ENCODE measurements around the gene SAMD3.

DNA sequence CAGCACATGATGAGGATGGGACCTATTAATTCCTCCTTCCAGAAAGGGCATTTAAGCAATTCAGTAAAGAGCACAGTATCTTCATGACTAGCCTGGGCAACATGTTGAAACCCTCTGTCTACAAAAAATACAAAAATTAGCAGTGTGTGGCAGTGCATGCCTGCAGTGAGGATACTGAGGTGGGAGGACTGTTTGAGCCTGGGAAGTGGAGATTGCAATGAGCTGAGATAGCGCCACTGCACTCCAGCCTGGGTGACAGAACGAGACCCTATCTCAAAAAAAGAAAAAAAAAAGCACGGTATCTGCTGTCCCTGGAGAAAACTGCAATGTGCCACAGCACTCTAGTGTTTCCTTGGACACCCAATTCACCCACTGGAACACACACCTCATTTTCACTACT is 18.4 kb downstream of the SAMD3 start:
- TF ChIP-seq HDAC2 (IDR thresholded peaks at IDR 0.05; ENCODE audit: borderline replicate concordance in 1 of 2, low read depth in 2 of 2, low read length in 2 of 2) (no peak), MAFK (IDR thresholded peaks at IDR 0.05; ENCODE audit: low read depth, low read length) (no peak), EP300 (IDR thresholded peaks at IDR 0.05; ENCODE audit: borderline replicate concordance in 1 of 2, low read depth in 2 of 2, low read length in 2 of 2) (no peak), RAD21 (IDR thresholded peaks at IDR 0.05 in 1 of 2, conservative IDR thresholded peaks at IDR 0.05 in 1 of 2; ENCODE audit: low read depth in 2 of 2, low read length in 2 of 2) (no peak), EZH2 (IDR thresholded peaks at IDR 0.05; ENCODE audit: low read depth, low read length, severe bottlenecking) (no peak), CBX5 (IDR thresholded peaks at IDR 0.05; ENCODE audit: low read depth, low read length) (no peak), POLR2AphosphoS5 (IDR thresholded peaks at IDR 0.05; ENCODE audit: low read depth, low read length) (no peak), CEBPB (IDR thresholded peaks at IDR 0.05; ENCODE audit: low read depth, low read length) (no peak), CTBP2 (IDR thresholded peaks at IDR 0.05; ENCODE audit: borderline replicate concordance, insufficient read depth, insufficient read length, low read length) (no peak), TBP (IDR thresholded peaks at IDR 0.05; ENCODE audit: low read depth, low read length) (no peak), JUND (IDR thresholded peaks at IDR 0.05; ENCODE audit: low read length) (no peak)
- TF ChIP-seq, protein P1, sequence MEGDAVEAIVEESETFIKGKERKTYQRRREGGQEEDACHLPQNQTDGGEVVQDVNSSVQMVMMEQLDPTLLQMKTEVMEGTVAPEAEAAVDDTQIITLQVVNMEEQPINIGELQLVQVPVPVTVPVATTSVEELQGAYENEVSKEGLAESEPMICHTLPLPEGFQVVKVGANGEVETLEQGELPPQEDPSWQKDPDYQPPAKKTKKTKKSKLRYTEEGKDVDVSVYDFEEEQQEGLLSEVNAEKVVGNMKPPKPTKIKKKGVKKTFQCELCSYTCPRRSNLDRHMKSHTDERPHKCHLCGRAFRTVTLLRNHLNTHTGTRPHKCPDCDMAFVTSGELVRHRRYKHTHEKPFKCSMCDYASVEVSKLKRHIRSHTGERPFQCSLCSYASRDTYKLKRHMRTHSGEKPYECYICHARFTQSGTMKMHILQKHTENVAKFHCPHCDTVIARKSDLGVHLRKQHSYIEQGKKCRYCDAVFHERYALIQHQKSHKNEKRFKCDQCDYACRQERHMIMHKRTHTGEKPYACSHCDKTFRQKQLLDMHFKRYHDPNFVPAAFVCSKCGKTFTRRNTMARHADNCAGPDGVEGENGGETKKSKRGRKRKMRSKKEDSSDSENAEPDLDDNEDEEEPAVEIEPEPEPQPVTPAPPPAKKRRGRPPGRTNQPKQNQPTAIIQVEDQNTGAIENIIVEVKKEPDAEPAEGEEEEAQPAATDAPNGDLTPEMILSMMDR (IDR thresholded peaks at IDR 0.05; ENCODE audit: control extremely low read depth in 1 of 3, insufficient read depth in 1 of 3, low read depth in 1 of 3, low read length in 3 of 3), result no peak

Measured in H1 (cell line).